ENCODE results near the gene BRMS1L. TPM values are rescaled to one million over a fixed set of nuclear protein-coding genes. Genes with fewer than 3 reads are reported as not detected.

Gene BRMS1L
- total and polyA plus RNA-seq, 9 of the 15 experiments (the other 6 are each of a cell fraction or from before 2014, with no cell fraction given): 1.2 to 4.7 (median 3.3) TPM

DNA sequence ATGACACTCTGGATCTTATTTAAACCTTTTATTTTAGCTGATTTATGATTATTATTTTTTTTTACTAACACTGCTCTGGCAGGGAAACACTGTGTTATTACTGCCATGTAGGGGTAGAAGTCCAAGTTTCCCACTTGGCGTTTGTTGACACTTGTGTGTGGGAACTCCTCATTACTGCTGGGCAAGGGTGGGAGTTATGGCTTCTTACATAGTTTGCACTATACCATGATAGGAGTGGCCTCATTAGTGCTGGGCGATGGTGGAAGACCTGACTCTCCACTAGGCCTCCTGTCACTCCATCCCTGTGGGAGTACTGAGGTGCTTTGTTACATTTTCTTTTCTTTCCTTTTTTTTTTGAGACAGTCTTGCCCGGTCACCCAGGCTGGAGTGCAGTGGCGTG is 83.5 kb downstream of the BRMS1L start:
- POLR2A ChIA-PET: no interaction called here

More for the DNA sequence above, 83.5 kb downstream of the BRMS1L start:
- Histone ChIP-seq H3K27ac (ENCODE audit: extremely low read depth, low read depth, low read length) (no peak overlapping the region), H3K9me1 (ENCODE audit: control insufficient read depth, insufficient read depth, low read length) (no peaks in the 10 kb centered on the region), H3K9ac (ENCODE audit: insufficient read depth in 1 of 2, low read depth in 2 of 2, low read length in 2 of 2) (no peak overlapping the region), H2AFZ (ENCODE audit: low read depth, low read length) (no peak overlapping the region), H3K27me3 (ENCODE audit: control insufficient read depth in 2 of 2, insufficient read depth in 2 of 2, low read length in 2 of 2) (no peaks in the 10 kb centered on the region), H3K4me1 (replicated peaks in 1 of 2; ENCODE audit: control insufficient read depth in 2 of 2, insufficient read depth in 2 of 2, low read length in 2 of 2) (no peaks in the 10 kb centered on the region), H3K36me3 (ENCODE audit: control insufficient read depth, insufficient read depth, low read length) (no peaks in the 10 kb centered on the region), H3K9me3 (replicated peaks; ENCODE audit: control insufficient read depth, insufficient read depth, low read depth, low read length) (no peaks in the 10 kb centered on the region), H4K20me1 (replicated peaks; ENCODE audit: control insufficient read depth, insufficient read depth, low read length) (no peaks in the 10 kb centered on the region), H3K4me2 (ENCODE audit: insufficient read depth, low read length) (no peak overlapping the region), H3K4me3 (no peak overlapping the region), H3K79me2 (ENCODE audit: control insufficient read depth, insufficient read depth, low read length) (no peaks in the 10 kb centered on the region)
- in situ Hi-C loops (cut with MboI): no loop called here
- no TSS peak for BruUV-seq (replicated peaks)
- no peak for DNase-seq (ENCODE audit: extremely low read depth in 1 of 4, low spot score in 3 of 4)
- no peak for FAIRE-seq
- TF ChIP-seq, protein P1, sequence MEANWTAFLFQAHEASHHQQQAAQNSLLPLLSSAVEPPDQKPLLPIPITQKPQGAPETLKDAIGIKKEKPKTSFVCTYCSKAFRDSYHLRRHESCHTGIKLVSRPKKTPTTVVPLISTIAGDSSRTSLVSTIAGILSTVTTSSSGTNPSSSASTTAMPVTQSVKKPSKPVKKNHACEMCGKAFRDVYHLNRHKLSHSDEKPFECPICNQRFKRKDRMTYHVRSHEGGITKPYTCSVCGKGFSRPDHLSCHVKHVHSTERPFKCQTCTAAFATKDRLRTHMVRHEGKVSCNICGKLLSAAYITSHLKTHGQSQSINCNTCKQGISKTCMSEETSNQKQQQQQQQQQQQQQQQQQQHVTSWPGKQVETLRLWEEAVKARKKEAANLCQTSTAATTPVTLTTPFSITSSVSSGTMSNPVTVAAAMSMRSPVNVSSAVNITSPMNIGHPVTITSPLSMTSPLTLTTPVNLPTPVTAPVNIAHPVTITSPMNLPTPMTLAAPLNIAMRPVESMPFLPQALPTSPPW (CRISPR knock-in tag; IDR thresholded peaks at IDR 0.05): no peak
- TF ChIP-seq, protein P2, sequence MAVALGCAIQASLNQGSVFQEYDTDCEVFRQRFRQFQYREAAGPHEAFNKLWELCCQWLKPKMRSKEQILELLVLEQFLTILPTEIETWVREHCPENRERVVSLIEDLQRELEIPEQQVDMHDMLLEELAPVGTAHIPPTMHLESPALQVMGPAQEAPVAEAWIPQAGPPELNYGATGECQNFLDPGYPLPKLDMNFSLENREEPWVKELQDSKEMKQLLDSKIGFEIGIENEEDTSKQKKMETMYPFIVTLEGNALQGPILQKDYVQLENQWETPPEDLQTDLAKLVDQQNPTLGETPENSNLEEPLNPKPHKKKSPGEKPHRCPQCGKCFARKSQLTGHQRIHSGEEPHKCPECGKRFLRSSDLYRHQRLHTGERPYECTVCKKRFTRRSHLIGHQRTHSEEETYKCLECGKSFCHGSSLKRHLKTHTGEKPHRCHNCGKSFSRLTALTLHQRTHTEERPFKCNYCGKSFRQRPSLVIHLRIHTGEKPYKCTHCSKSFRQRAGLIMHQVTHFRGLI (CRISPR knock-in tag; IDR thresholded peaks at IDR 0.05): no peak
- WGBS (ENCODE audit: insufficient coverage, low coverage, missing lambda C conversion rate): 0% methylated on average over 3 of the region's 4 CpGs
- CTCF ChIA-PET (ENCODE audit: low intra/inter-chr PET ratio): no interaction called here
- intact Hi-C loops (cut with micrococcal nuclease): no loop called here
- no peak for ATAC-seq

Measured in K562 (cell line).